ENCODE measurements around the gene ADAMTSL3. TPM values are rescaled to one million over a fixed set of nuclear protein-coding genes. Genes with fewer than 3 reads are reported as not detected.

Gene ADAMTSL3
- total and polyA plus RNA-seq, 2 donors (not counting 1 experiment from before 2014, with no cell fraction given): 0.14 to 0.17 TPM

- no peaks in the 10 kb centered on the region for H3K9me3 ChIP-seq (ENCODE audit: control insufficient read depth, insufficient read depth, low read depth, low read length)
- H3K27me3 ChIP-seq (ENCODE audit: control insufficient read depth, insufficient read depth, low read length): no peaks in the 10 kb centered on the region
- TF ChIP-seq EZH2 (IDR thresholded peaks at IDR 0.05; ENCODE audit: low read length, missing control alignments): no peak
- no peak for TF ChIP-seq CTCF (conservative IDR thresholded peaks at IDR 0.05 in 1 of 2, IDR thresholded peaks at IDR 0.05 in 1 of 2; ENCODE audit: low read depth in 1 of 2, low read length in 2 of 2)
- H2AFZ ChIP-seq (ENCODE audit: low read length): no peak overlapping the region
- no peak overlapping the region for H3K4me2 ChIP-seq (ENCODE audit: extremely low read depth, insufficient read depth, low read length)
- H3K79me2 ChIP-seq (ENCODE audit: control insufficient read depth, insufficient read depth, low read length): no peaks in the 10 kb centered on the region
- no peaks in the 10 kb centered on the region for H3K36me3 ChIP-seq (ENCODE audit: control insufficient read depth, insufficient read depth, low read length)
- H3K9ac ChIP-seq (ENCODE audit: insufficient read depth, low read length): no peak overlapping the region
- H3K4me1 ChIP-seq (ENCODE audit: control insufficient read depth, extremely low read depth, insufficient read depth, low read length): peaks cover 3% of the 10 kb centered on the region
- peak in 1 of 2 donors; percentile 44 for DNase-seq (ENCODE audit: low read depth in 2 of 2)
- H3K27ac ChIP-seq (ENCODE audit: insufficient read depth, low read length): no peak overlapping the region
- no peak overlapping the region for H3K4me3 ChIP-seq (replicated peaks in 1 of 4; ENCODE audit: control extremely low read depth in 1 of 4, insufficient read depth in 1 of 4, low read depth in 3 of 4, low read length in 4 of 4)
- H4K20me1 ChIP-seq (ENCODE audit: control insufficient read depth, extremely low read depth, insufficient read depth, low read length): no peaks in the 10 kb centered on the region
These were observed 220.0 kb downstream of the ADAMTSL3 start for GRCh38 chr15:83873966-83874365.

- Histone ChIP-seq H3K36me3 (ENCODE audit: control insufficient read depth, insufficient read depth, low read length) (no peaks in the 10 kb centered on the region), H3K4me3 (replicated peaks in 1 of 4; ENCODE audit: control extremely low read depth in 1 of 4, insufficient read depth in 1 of 4, low read depth in 3 of 4, low read length in 4 of 4) (no peak overlapping the region), H4K20me1 (ENCODE audit: control insufficient read depth, extremely low read depth, insufficient read depth, low read length) (no peaks in the 10 kb centered on the region), H3K4me1 (ENCODE audit: control insufficient read depth, extremely low read depth, insufficient read depth, low read length) (no peaks in the 10 kb centered on the region), H3K27me3 (ENCODE audit: control insufficient read depth, insufficient read depth, low read length) (no peaks in the 10 kb centered on the region), H2AFZ (ENCODE audit: low read length) (no peak overlapping the region), H3K79me2 (ENCODE audit: control insufficient read depth, insufficient read depth, low read length) (no peaks in the 10 kb centered on the region), H3K9me3 (ENCODE audit: control insufficient read depth, insufficient read depth, low read depth, low read length) (no peaks in the 10 kb centered on the region), H3K9ac (ENCODE audit: insufficient read depth, low read length) (no peak overlapping the region), H3K4me2 (ENCODE audit: extremely low read depth, insufficient read depth, low read length) (no peak overlapping the region), H3K27ac (ENCODE audit: insufficient read depth, low read length) (no peak overlapping the region)
- TF ChIP-seq EZH2 (IDR thresholded peaks at IDR 0.05; ENCODE audit: low read length, missing control alignments) (no peak), CTCF (conservative IDR thresholded peaks at IDR 0.05 in 1 of 2, IDR thresholded peaks at IDR 0.05 in 1 of 2; ENCODE audit: low read depth in 1 of 2, low read length in 2 of 2) (no peak)
- DNase-seq (ENCODE audit: low read depth in 2 of 2): no peak
These were observed 226.6 kb downstream of the ADAMTSL3 start for GRCh38 chr15:83880529-83880928.

- DNase-seq (ENCODE audit: low read depth in 2 of 2): no peak
- TF ChIP-seq EZH2 (IDR thresholded peaks at IDR 0.05; ENCODE audit: low read length, missing control alignments): no peak
- TF ChIP-seq CTCF (conservative IDR thresholded peaks at IDR 0.05 in 1 of 2, IDR thresholded peaks at IDR 0.05 in 1 of 2; ENCODE audit: low read depth in 1 of 2, low read length in 2 of 2): no peak
- H3K4me2 ChIP-seq (ENCODE audit: extremely low read depth, insufficient read depth, low read length): no peak overlapping the region
These were observed 227.2 kb downstream of the ADAMTSL3 start for GRCh38 chr15:83881156-83881555.

More at GRCh38 chr15:83881156-83881555, 227.2 kb downstream of the ADAMTSL3 start:
- Histone ChIP-seq H3K9me3 (ENCODE audit: control insufficient read depth, insufficient read depth, low read depth, low read length) (no peaks in the 10 kb centered on the region), H2AFZ (ENCODE audit: low read length) (no peak overlapping the region), H3K9ac (ENCODE audit: insufficient read depth, low read length) (no peak overlapping the region), H3K27ac (ENCODE audit: insufficient read depth, low read length) (no peak overlapping the region), H4K20me1 (ENCODE audit: control insufficient read depth, extremely low read depth, insufficient read depth, low read length) (no peaks in the 10 kb centered on the region), H3K4me1 (ENCODE audit: control insufficient read depth, extremely low read depth, insufficient read depth, low read length) (no peaks in the 10 kb centered on the region), H3K4me3 (replicated peaks in 1 of 4; ENCODE audit: control extremely low read depth in 1 of 4, insufficient read depth in 1 of 4, low read depth in 3 of 4, low read length in 4 of 4) (no peak overlapping the region), H3K79me2 (ENCODE audit: control insufficient read depth, insufficient read depth, low read length) (no peaks in the 10 kb centered on the region), H3K27me3 (ENCODE audit: control insufficient read depth, insufficient read depth, low read length) (no peaks in the 10 kb centered on the region), H3K36me3 (ENCODE audit: control insufficient read depth, insufficient read depth, low read length) (no peaks in the 10 kb centered on the region)
